ENCODE measurements around the gene WFDC1.

- TF ChIP-seq EZH2 (IDR thresholded peaks at IDR 0.05; ENCODE audit: insufficient read depth, low read length), result no peak
- no peak for TF ChIP-seq CTCF (IDR thresholded peaks at IDR 0.05; ENCODE audit: insufficient read depth, low read depth, low read length)
Measured at GRCh38 chr16:84357191-84357651, 62.5 kb downstream of the WFDC1 start.

Measured in astrocyte (in vitro differentiated cells and primary cell).